Keratinocyte (primary cell): ENCODE measurements around the gene PTPA.

Source experiments
- EZH2 ChIP-seq: IDR thresholded peaks from one replicate; pipeline ENCODE4 v1.6.1; 2012; ENCODE audit warnings: inconsistent platforms, mild to moderate bottlenecking, low read length, moderate library complexity
- TF ChIP-seq, protein P1 (sequence below), 3 experiments: IDR thresholded peaks in 1 of 3; conservative IDR thresholded peaks in 1 of 3; optimal IDR thresholded peaks in 1 of 3; 2 replicates in 2 of 3; 3 replicates in 1 of 3; pipeline versions ENCODE3 to v1.5.1; 2011; ENCODE audit warnings: low read length in 3 of 3, mild to moderate bottlenecking in 3 of 3, moderate library complexity in 2 of 3, control low read depth in 1 of 3, inconsistent platforms in 1 of 3; ENCODE audit not compliant: insufficient read depth in 2 of 3; ENCODE audit errors: extremely low read depth in 1 of 3

DNA sequence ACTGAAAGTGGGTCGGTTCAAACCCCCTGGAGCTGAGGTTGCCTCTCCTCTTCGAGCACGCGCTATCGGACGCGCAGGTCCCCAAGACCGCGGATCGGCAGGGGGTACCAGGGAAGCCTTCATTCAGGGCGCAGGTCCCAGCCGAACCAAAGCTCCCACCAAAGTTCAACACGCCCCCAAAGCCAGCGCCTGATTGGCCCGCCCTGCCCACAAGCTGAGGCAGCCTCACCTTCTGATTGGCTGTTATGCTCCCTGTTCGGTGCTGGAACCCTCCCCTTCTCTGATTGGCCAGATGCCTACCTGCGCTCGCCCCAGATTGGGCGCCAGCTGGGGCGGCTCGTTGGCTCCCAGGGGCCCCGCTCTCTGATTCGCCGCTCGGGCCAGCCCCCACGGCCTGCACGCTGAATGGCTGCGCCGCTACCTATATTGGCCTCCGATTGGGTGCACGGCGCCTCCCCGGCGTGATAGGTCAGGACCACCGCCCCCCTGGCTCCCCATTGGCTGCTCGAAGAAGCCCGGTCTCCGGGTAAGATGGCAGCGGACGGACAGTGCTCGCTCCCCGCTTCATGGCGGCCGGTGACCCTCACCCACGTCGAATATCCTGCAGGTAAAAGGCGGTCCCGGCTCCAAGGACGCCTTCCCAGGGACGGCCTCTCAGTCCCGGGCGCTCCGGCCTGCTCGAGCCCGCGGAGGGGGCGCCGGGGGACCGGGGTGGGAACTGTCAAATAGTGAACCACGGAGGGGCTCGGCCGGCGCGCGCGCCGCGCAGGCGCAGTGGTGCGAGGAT lies 30.4 kb upstream of the PTPA start, which contains the start of gene DOLPP1:
- TF ChIP-seq, protein P1, sequence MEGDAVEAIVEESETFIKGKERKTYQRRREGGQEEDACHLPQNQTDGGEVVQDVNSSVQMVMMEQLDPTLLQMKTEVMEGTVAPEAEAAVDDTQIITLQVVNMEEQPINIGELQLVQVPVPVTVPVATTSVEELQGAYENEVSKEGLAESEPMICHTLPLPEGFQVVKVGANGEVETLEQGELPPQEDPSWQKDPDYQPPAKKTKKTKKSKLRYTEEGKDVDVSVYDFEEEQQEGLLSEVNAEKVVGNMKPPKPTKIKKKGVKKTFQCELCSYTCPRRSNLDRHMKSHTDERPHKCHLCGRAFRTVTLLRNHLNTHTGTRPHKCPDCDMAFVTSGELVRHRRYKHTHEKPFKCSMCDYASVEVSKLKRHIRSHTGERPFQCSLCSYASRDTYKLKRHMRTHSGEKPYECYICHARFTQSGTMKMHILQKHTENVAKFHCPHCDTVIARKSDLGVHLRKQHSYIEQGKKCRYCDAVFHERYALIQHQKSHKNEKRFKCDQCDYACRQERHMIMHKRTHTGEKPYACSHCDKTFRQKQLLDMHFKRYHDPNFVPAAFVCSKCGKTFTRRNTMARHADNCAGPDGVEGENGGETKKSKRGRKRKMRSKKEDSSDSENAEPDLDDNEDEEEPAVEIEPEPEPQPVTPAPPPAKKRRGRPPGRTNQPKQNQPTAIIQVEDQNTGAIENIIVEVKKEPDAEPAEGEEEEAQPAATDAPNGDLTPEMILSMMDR (optimal IDR thresholded peaks at IDR 0.05 in 1 of 3, IDR thresholded peaks at IDR 0.05 in 1 of 3, conservative IDR thresholded peaks at IDR 0.05 in 1 of 3; ENCODE audit: extremely low read depth in 1 of 3, insufficient read depth in 2 of 3, low read length in 3 of 3), result no peak
- TF ChIP-seq EZH2, result peak; percentile 72
